ENCODE measurements around the gene MCM10. TPM values are rescaled to one million over a fixed set of nuclear protein-coding genes. Genes with fewer than 3 reads are reported as not detected.

MCM10 gene
- total and polyA plus RNA-seq, 12 donors = 0.07 to 3.8 (median 0.25) TPM; not detected in 3

- Histone ChIP-seq H3K36me3 (no peaks in the 10 kb centered on the region), H3K4me1 (no peaks in the 10 kb centered on the region), H3K4me3 (no peak overlapping the region), H3K27me3 (no peaks in the 10 kb centered on the region), H3K9me3 (no peaks in the 10 kb centered on the region), H3K27ac (no peak overlapping the region)
- ATAC-seq (no peak), DNase-seq (no peak)
- 94 to 96% methylated on average over 7 of the region's 7 CpGs for WGBS, 2 donors
- intact Hi-C loops (cut with DNase I) = no loop called here
- no peak for TF ChIP-seq CTCF (IDR thresholded peaks at IDR 0.05)
Measured at GRCh38 chr10:13222566-13222965, 61.2 kb downstream of the MCM10 start.

- ATAC-seq = no peak
- no peak for TF ChIP-seq CTCF (IDR thresholded peaks at IDR 0.05)
- WGBS, 2 donors = 89 to 92% methylated on average over 9 of the region's 9 CpGs
- no peak for DNase-seq
- Histone ChIP-seq H3K27me3 (no peaks in the 10 kb centered on the region), H3K9me3 (no peaks in the 10 kb centered on the region), H3K27ac (no peak overlapping the region), H3K4me1 (no peaks in the 10 kb centered on the region), H3K36me3 (no peaks in the 10 kb centered on the region), H3K4me3 (no peak overlapping the region)
- intact Hi-C loops (cut with DNase I) = no loop called here
Measured at GRCh38 chr10:13223241-13223640, 61.9 kb downstream of the MCM10 start.

- Histone ChIP-seq H3K27me3 (no peaks in the 10 kb centered on the region), H3K36me3 (no peaks in the 10 kb centered on the region), H3K9me3 (no peaks in the 10 kb centered on the region), H3K4me3 (no peak overlapping the region), H3K4me1 (no peaks in the 10 kb centered on the region), H3K27ac (no peak overlapping the region)
- DNase-seq (no peak), ATAC-seq (no peak)
- no peak for TF ChIP-seq CTCF (IDR thresholded peaks at IDR 0.05)
- intact Hi-C loops (cut with DNase I) = no loop called here
- WGBS, 2 donors = 82 to 84% methylated on average over 11 of the region's 11 CpGs
Measured at GRCh38 chr10:13224210-13224995, 63.0 kb downstream of the MCM10 start.

- H3K27ac ChIP-seq = no peak overlapping the region
- no peaks in the 10 kb centered on the region for H3K36me3 ChIP-seq
- no peak for ATAC-seq
- 87 to 94% methylated on average over 8 of the region's 8 CpGs for WGBS, 2 donors
- intact Hi-C loops (cut with DNase I) = no loop called here
- DNase-seq = no peak
- no peaks in the 10 kb centered on the region for H3K27me3 ChIP-seq
- no peak overlapping the region for H3K4me3 ChIP-seq
- TF ChIP-seq CTCF (IDR thresholded peaks at IDR 0.05) = no peak
- no peaks in the 10 kb centered on the region for H3K4me1 ChIP-seq
- no peaks in the 10 kb centered on the region for H3K9me3 ChIP-seq
Measured at GRCh38 chr10:13225601-13226000, 64.2 kb downstream of the MCM10 start.
